ENCODE results near the gene NRXN3. TPM values are rescaled to one million over a fixed set of nuclear protein-coding genes. Genes with fewer than 3 reads are reported as not detected.

The NRXN3 gene
- total and polyA plus RNA-seq, 2 donors (not counting 1 experiment from before 2014, with no cell fraction given): 0.83 to 34.6 TPM

DNA sequence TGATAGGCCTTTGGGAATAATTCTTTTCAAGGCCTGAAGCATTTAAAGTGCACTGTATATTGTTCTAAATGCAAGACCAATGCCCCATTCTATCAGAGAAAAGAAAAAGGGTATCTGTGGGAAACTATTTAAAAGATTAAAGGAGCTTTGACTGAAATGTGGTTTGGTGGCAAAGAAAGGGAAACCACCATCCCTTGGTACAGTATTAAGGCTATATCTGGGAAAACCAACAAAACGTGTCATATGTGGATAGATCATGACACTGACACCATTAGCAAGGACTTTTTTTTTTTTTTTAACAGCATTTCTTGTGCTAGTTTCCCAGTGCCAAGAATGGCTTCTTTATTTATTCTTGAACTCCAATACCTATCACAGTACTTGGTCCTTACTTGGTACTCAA lies 1150.4 kb downstream of the NRXN3 start:
- no peak overlapping the region for H3K4me3 ChIP-seq (replicated peaks in 1 of 4; ENCODE audit: control extremely low read depth in 1 of 4, insufficient read depth in 1 of 4, low read depth in 3 of 4, low read length in 4 of 4)
- DNase-seq (ENCODE audit: low read depth in 2 of 2): no peak
- no peaks in the 10 kb centered on the region for H3K27me3 ChIP-seq (ENCODE audit: control insufficient read depth, insufficient read depth, low read length)
- H4K20me1 ChIP-seq (ENCODE audit: control insufficient read depth, extremely low read depth, insufficient read depth, low read length): no peaks in the 10 kb centered on the region
- H3K79me2 ChIP-seq (ENCODE audit: control insufficient read depth, insufficient read depth, low read length): no peaks in the 10 kb centered on the region
- no peaks in the 10 kb centered on the region for H3K9me3 ChIP-seq (ENCODE audit: control insufficient read depth, insufficient read depth, low read depth, low read length)
- no peak overlapping the region for H2AFZ ChIP-seq (ENCODE audit: low read length)
- H3K4me2 ChIP-seq (ENCODE audit: extremely low read depth, insufficient read depth, low read length): no peak overlapping the region
- H3K27ac ChIP-seq (ENCODE audit: insufficient read depth, low read length): no peak overlapping the region
- H3K36me3 ChIP-seq (ENCODE audit: control insufficient read depth, insufficient read depth, low read length): no peaks in the 10 kb centered on the region
- TF ChIP-seq CTCF (conservative IDR thresholded peaks at IDR 0.05 in 1 of 2, IDR thresholded peaks at IDR 0.05 in 1 of 2; ENCODE audit: low read depth in 1 of 2, low read length in 2 of 2): no peak
- TF ChIP-seq EZH2 (IDR thresholded peaks at IDR 0.05; ENCODE audit: low read length, missing control alignments): no peak
- no peak overlapping the region for H3K9ac ChIP-seq (ENCODE audit: insufficient read depth, low read length)
- H3K4me1 ChIP-seq (ENCODE audit: control insufficient read depth, extremely low read depth, insufficient read depth, low read length): no peaks in the 10 kb centered on the region

- Histone ChIP-seq H2AFZ (ENCODE audit: low read length) (no peak overlapping the region), H4K20me1 (ENCODE audit: control insufficient read depth, extremely low read depth, insufficient read depth, low read length) (no peaks in the 10 kb centered on the region), H3K4me1 (ENCODE audit: control insufficient read depth, extremely low read depth, insufficient read depth, low read length) (no peaks in the 10 kb centered on the region), H3K36me3 (ENCODE audit: control insufficient read depth, insufficient read depth, low read length) (no peaks in the 10 kb centered on the region), H3K27me3 (ENCODE audit: control insufficient read depth, insufficient read depth, low read length) (no peaks in the 10 kb centered on the region), H3K9ac (ENCODE audit: insufficient read depth, low read length) (no peak overlapping the region), H3K79me2 (ENCODE audit: control insufficient read depth, insufficient read depth, low read length) (no peaks in the 10 kb centered on the region), H3K27ac (ENCODE audit: insufficient read depth, low read length) (no peak overlapping the region), H3K9me3 (ENCODE audit: control insufficient read depth, insufficient read depth, low read depth, low read length) (no peaks in the 10 kb centered on the region), H3K4me2 (ENCODE audit: extremely low read depth, insufficient read depth, low read length) (no peak overlapping the region), H3K4me3 (replicated peaks in 1 of 4; ENCODE audit: control extremely low read depth in 1 of 4, insufficient read depth in 1 of 4, low read depth in 3 of 4, low read length in 4 of 4) (no peak overlapping the region)
- DNase-seq (ENCODE audit: low read depth in 2 of 2): no peak
- TF ChIP-seq EZH2 (IDR thresholded peaks at IDR 0.05; ENCODE audit: low read length, missing control alignments): no peak
- no peak for TF ChIP-seq CTCF (conservative IDR thresholded peaks at IDR 0.05 in 1 of 2, IDR thresholded peaks at IDR 0.05 in 1 of 2; ENCODE audit: low read depth in 1 of 2, low read length in 2 of 2)
These were observed 1150.9 kb downstream of the NRXN3 start for GRCh38 chr14:79321070-79321469.

DNA sequence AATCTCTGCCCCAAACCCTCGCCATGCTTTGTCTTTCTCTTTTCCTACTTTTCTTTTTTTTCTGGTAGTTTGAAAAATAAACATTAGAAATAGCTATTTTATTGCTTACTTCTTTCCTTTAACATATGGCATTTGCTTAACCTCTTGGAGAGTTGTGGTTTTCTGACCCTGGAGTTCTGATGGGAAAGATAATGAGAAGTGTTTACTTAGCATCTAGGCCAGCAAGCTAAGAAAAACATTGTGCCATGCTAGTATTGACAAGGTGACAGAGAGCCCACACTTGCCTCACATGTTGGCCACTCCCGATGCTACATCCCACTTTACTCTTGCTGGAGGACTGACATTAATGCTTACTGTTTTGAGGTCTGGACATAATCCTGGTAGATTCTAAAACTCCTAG lies 1154.9 kb downstream of the NRXN3 start:
- Histone ChIP-seq H4K20me1 (ENCODE audit: control insufficient read depth, extremely low read depth, insufficient read depth, low read length) (no peaks in the 10 kb centered on the region), H3K4me1 (ENCODE audit: control insufficient read depth, extremely low read depth, insufficient read depth, low read length) (no peaks in the 10 kb centered on the region), H3K27ac (ENCODE audit: insufficient read depth, low read length) (no peak overlapping the region), H3K79me2 (ENCODE audit: control insufficient read depth, insufficient read depth, low read length) (no peaks in the 10 kb centered on the region), H3K4me2 (ENCODE audit: extremely low read depth, insufficient read depth, low read length) (no peak overlapping the region), H3K9me3 (ENCODE audit: control insufficient read depth, insufficient read depth, low read depth, low read length) (no peaks in the 10 kb centered on the region), H2AFZ (ENCODE audit: low read length) (no peak overlapping the region), H3K36me3 (ENCODE audit: control insufficient read depth, insufficient read depth, low read length) (no peaks in the 10 kb centered on the region), H3K27me3 (ENCODE audit: control insufficient read depth, insufficient read depth, low read length) (no peaks in the 10 kb centered on the region), H3K9ac (ENCODE audit: insufficient read depth, low read length) (no peak overlapping the region), H3K4me3 (replicated peaks in 1 of 4; ENCODE audit: control extremely low read depth in 1 of 4, insufficient read depth in 1 of 4, low read depth in 3 of 4, low read length in 4 of 4) (no peak overlapping the region)
- TF ChIP-seq EZH2 (IDR thresholded peaks at IDR 0.05; ENCODE audit: low read length, missing control alignments) (no peak), CTCF (conservative IDR thresholded peaks at IDR 0.05 in 1 of 2, IDR thresholded peaks at IDR 0.05 in 1 of 2; ENCODE audit: low read depth in 1 of 2, low read length in 2 of 2) (no peak)
- peak; percentile 3 to 62 for DNase-seq (ENCODE audit: low read depth in 2 of 2)

Measured in fibroblast of lung (primary cell).